DOHH2 (cell line): ENCODE data around the gene CRY1.

Source experiments
- EZH2phosphoT487 ChIP-seq: fragments of 200-600 bp; sonication (generic); IDR thresholded peaks from 2 replicates; pipeline ENCODE4 v1.6.1; 2017; ENCODE audit warnings: borderline replicate concordance, mild to moderate bottlenecking, antibody characterized with exemption, low read length, moderate library complexity, mixed read lengths
- TF ChIP-seq, protein P1 (sequence below): fragments of 200-600 bp; sonication (generic); IDR thresholded peaks from one replicate; pipeline ENCODE4 v1.5.1; 2014; ENCODE audit warnings: antibody characterized with exemption, mild to moderate bottlenecking, low read depth, low read length; ENCODE audit not compliant: poor library complexity, severe bottlenecking

DNA sequence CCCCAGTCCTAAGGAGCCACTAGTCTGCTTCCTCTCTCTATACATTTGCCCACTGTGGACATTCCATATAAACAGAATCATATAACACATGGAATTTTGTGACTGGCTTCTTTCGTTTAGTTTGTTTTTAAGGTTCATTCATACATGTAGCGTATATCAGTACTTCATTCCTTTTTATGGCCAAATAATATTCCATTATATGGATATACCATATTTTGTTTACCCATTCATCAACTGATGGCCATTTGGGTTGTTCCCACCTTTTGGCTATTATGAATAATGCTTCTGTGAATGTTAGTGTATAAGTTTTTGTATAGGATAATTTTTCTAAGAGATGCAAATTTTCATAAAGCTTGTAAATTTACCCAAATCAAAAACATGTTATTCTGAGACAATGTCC lies 4.4 kb downstream of the CRY1 start:
- TF ChIP-seq, protein P1, sequence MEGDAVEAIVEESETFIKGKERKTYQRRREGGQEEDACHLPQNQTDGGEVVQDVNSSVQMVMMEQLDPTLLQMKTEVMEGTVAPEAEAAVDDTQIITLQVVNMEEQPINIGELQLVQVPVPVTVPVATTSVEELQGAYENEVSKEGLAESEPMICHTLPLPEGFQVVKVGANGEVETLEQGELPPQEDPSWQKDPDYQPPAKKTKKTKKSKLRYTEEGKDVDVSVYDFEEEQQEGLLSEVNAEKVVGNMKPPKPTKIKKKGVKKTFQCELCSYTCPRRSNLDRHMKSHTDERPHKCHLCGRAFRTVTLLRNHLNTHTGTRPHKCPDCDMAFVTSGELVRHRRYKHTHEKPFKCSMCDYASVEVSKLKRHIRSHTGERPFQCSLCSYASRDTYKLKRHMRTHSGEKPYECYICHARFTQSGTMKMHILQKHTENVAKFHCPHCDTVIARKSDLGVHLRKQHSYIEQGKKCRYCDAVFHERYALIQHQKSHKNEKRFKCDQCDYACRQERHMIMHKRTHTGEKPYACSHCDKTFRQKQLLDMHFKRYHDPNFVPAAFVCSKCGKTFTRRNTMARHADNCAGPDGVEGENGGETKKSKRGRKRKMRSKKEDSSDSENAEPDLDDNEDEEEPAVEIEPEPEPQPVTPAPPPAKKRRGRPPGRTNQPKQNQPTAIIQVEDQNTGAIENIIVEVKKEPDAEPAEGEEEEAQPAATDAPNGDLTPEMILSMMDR: no peak
- TF ChIP-seq EZH2phosphoT487: no peak
